Fibroblast of pulmonary artery (primary cell): ENCODE data around the gene NTNG1.

Experiments
- DNase-seq: peaks from one replicate; pipeline ENCODE4 v3.0.0-alpha.2; 2010; ENCODE audit warnings: low read depth
- H3K4me3 ChIP-seq: replicated peaks from 2 replicates; pipeline ENCODE4 v1.5.1; 2011; ENCODE audit warnings: low read depth, mild to moderate bottlenecking, control low read depth, low read length, moderate library complexity
- TF ChIP-seq, protein P1 (sequence below): IDR thresholded peaks from 2 replicates; pipeline ENCODE4 v1.5.1; 2011; ENCODE audit warnings: mild to moderate bottlenecking, control low read depth, low read length, inconsistent platforms; ENCODE audit errors: missing control alignments

NTNG1 gene

DNA sequence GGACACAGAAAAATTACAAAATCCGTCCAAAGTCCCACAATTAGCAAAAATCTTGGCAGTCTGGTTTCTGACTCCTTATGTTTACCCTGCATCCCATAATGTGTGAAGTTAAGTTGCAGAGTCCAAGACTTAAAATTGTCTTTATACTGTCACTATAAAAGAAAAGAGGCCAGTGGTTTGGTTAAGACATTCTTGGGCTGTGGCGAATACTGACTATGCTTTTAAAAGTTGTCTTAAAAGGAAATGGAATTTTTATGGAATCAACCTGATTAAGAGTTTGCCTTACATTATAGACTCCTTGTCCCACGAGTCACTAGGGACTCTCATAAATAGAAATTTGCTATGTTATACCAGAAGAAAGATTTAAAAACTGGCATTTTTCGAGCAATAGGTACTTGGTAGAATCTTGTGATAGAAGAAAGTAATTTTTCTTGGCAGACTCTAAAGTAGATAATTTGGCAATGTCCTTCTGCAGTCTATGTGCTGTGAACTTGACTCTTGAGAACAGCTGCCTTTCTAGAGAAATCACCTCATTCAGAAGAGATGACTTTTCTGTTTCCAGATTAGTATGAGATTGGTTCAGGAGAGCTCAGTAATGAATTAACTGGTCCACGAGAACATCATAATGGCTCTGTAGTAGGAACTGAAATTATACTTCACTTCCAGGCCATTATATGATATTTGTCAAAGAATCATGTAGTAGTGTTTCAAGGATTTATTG lies 31.8 kb downstream of the NTNG1 start:
- no peak for DNase-seq
- no peak overlapping the region for H3K4me3 ChIP-seq
- TF ChIP-seq, protein P1, sequence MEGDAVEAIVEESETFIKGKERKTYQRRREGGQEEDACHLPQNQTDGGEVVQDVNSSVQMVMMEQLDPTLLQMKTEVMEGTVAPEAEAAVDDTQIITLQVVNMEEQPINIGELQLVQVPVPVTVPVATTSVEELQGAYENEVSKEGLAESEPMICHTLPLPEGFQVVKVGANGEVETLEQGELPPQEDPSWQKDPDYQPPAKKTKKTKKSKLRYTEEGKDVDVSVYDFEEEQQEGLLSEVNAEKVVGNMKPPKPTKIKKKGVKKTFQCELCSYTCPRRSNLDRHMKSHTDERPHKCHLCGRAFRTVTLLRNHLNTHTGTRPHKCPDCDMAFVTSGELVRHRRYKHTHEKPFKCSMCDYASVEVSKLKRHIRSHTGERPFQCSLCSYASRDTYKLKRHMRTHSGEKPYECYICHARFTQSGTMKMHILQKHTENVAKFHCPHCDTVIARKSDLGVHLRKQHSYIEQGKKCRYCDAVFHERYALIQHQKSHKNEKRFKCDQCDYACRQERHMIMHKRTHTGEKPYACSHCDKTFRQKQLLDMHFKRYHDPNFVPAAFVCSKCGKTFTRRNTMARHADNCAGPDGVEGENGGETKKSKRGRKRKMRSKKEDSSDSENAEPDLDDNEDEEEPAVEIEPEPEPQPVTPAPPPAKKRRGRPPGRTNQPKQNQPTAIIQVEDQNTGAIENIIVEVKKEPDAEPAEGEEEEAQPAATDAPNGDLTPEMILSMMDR, result no peak

DNA sequence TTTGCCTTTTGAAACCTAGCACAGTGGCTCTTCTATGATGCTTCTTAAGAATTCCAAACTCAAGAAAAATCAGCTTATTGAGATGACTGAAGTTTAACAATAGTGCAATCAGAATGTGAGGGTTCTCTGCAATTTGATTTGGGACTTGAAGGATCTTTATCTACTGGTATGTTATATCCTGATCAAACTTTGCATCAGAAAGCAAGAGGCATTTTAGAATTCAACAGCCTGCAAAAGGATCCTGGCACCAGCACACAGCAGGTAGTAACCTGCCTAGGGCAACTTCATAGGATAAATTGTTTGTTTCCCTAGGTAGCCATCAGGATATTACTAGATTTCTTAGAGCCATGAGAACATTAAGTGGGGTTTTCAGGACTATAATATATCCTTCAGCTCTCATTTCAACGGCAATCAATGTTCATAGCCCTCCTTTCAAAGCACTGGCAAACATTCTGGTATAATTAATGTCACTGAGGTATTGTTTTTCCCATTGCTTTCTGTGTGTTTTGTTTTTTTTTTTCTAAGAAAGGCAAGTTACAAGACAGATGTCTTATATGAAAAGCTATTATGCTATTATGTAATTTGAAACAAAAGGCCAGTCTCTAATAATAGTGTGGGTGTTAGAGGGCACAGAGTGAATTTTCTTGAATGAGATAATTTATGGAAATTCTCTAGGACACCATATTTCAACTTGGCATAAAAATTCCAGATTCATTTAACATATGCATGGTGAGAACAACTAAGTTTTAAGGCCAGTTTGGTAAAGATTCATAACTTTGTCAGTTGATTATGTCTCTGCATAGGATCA lies 34.5 kb downstream of the NTNG1 start:
- TF ChIP-seq, protein P1, result no peak
- H3K4me3 ChIP-seq, result no peak overlapping the region
- DNase-seq, result no peak

DNA sequence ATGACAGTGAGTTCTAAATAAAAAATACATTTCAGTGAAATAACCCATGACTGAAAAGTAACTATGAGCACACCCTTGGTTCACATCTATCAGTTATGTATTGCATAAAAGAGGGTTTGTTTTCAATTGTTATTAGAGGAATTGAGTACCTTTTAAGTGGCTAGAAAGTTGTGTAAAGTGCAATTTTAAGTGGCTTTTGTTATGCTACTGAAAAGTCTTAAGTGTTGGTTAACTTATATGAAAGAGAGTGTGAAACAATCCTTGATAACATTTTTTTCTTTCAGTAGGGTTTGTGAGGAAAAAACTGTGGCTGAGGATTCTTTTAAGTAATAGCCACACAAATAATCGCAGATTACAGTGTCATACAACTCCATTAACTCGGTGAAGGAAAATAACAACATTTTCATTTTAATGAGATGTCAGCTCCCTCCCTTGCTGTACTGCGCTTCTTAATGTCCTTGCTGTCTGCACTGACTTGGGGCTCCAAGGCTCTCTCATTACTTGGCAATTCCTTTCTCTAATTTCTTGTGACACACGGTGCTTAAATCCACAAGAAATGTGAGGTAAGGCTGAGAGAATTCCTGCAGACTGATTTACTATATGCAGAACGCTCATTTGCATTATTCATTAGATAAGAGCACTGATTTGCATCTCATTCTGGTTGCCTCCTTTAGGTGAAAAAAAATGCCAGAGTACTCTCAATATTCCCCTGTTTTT lies 40.6 kb downstream of the NTNG1 start:
- TF ChIP-seq, protein P1, result no peak
- no peak overlapping the region for H3K4me3 ChIP-seq
- no peak for DNase-seq

DNA sequence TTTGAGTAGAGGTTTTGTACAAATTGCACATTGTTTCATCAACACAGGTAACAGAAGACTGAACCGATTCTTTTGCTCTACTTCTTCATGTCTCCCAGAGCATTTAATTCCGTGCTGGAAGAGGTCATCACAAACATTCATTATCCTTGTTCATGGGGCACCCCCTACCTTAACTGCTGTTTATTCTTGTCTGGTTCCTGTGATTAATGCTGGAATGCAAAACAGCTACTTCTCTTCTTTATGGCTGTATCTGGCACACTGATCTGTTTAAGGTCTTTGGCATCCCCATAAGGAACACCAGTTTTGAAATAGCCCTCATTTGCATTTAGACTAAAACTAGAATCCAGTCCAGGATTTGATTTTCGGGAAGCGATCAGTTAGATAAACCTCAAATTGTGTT lies 42.2 kb downstream of the NTNG1 start:
- H3K4me3 ChIP-seq, result no peak overlapping the region
- TF ChIP-seq, protein P1, result no peak
- no peak for DNase-seq

DNA sequence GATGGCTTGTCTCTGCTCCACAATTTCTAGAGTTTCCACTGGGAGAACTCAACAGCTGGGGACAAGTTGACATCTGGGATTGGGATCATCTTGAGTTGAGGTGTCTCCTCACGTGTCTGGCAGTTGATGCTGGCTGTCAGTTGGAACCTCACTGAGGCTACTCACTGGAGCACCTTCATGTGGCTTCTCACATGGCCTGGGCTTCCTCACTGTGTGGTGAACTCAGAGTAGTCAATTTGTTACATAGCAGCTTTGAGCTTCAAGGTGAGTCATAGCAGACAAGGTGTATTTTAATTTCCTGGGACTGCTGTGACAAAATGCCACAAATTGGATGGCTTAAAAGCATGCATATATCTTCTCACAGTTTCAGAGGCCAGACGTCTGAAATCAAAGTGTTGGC lies 44.0 kb downstream of the NTNG1 start:
- no peak overlapping the region for H3K4me3 ChIP-seq
- DNase-seq, result no peak
- TF ChIP-seq, protein P1, result no peak

DNA sequence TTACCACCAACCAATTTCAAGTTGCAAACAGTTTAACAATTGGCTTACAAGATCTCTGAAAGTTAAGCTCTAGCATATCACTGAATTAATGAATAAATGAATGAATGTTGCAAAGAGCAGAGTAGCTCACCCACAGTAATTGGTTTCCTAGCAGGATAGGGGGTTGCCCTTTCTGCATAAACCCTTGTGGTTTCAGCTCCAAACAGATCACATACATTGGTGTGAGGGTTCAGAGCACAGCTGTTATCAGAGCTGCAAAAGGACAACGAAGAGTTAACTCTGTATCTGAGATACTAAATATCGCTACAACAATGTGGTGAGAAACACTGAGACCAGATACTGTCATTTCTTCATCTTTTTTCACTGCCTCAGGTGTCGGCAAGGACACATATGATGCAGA lies 46.6 kb downstream of the NTNG1 start:
- H3K4me3 ChIP-seq, result no peak overlapping the region
- DNase-seq, result no peak
- TF ChIP-seq, protein P1, result no peak
